Activated CD8-positive, alpha-beta memory T cell treated with anti-CD3 and anti-CD28 coated beads, Interleukin-2, amount 50 U/mL, for 24 hours (primary cell): ENCODE measurements around the gene FMNL2.
"Not testable (repeated sequence)": the region's sequence is repeated elsewhere in the genome, so short reads cannot be mapped to it uniquely, and the experiment has no call there.

Source experiments
- DNase-seq: peaks from one replicate; pipeline ENCODE4 v3.0.0-alpha.2; 2020; ENCODE audit errors: extremely low read depth

Gene FMNL2

DNA sequence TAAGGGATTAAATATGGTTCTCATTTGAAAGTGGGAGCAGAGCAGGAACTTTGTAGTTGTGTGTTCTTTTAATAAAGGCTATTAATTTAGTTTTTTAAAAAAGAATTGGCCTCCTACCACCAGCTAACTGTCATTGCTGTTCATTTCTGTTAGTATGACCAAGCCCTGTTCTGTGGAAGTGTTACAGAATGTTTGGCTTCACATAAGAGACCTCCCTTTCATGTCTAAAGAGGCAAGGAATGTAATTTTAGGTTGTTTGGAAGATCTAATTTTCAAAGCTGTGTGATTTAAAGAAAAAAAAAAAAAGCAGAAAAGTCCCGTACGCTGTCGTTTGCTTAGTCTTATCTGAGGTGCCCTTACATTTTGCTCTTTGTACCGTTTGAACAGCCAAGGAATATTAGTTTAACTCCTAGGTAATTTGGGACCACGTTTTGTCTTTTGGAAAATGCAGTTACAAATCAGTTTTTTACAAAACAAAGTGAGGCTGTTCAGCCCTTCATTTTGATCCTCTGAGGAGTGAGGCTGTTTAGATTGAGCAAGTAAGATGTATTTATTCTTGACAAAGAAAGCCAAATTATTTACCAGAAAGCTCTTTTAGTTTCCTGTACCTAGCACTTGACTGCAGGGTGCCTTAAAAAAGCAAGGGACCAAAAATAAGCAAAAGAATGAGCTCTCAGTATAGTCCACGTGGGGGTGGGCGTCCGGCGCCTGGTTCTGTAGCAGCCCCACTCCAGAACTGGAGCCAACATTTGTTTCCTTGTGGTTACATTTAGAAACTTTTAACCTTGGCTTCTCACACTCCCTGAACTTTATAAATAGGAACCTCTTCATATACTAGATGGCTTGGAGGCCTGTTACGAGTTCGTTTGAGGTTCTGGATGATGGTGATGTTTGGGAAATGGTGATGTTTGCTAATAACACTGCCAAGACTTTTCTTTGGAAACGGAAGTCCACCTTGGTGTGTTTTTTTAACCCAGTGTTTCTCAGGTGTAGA, 136.2 kb downstream of the FMNL2 start:
- no peak for DNase-seq

DNA sequence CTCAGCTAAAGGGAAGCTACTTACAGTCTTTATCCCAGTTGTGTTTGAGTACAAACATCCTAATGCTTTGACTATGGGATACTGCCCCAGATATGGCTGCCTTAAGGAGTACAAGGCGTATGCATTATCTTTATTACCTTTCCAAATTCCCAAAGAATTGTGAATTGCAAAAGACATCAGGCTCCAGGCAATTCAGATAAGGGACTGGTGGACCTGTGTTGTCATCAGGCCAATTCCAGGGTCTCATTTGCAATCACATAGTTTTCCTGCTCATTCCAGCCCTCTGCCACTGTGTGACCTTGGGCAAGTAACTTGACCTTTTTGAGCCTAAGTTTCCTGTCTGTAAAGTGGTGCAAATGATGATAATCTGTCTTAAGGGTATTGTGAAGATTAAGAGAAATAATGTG, 137.5 kb downstream of the FMNL2 start:
- no peak for DNase-seq

DNA sequence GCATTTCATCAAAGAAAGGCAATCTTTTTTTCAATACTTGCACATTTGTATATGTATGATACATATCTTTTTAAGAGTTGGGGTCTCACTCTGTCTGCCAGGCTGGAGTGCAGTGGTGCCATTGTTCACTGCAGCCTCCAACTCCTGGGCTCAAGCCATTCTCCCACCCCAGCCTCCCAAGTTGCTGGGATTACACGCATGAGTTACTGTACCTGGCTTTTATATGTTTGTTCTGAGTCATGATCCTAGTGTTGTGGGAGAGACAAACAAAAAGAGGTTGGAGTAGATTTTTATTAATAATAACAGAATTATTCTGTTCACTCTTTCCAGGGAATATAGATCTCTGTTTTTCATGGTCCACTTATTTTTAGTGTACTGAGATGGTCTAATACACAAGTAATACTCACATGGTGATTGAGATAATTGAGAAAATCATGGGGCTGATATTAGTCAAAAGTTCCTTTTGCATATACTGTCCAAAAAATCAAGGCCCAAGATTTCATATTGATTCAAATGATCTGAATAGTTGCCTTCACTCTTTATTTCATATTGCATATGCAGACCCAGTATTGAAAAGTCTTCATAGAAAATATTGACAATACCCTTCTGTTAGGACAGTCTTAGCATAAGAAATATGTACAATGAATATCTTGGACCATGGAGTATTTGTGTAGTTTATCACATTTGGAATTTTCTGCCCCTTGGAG, 138.3 kb downstream of the FMNL2 start:
- DNase-seq: no peak

DNA sequence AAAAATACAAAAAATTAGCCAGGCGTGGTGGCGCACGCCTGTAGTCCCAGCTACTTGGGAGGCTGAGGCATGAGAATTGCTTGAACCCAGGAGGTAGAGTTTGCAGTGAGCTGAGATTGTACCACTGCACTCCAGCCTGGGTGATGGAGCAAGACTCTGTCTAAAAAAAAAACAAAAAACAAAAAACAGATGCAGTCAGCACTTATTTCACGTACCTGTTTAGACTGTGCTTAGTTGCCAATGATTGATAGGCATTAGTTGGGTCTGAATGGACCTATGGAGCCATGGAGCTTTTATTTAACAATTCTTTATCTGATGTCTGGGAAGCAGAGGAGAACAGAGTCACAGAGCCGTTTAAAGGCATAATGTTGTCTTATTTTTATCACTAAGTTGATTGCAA, 139.5 kb downstream of the FMNL2 start:
- not testable (repeated sequence) for DNase-seq

DNA sequence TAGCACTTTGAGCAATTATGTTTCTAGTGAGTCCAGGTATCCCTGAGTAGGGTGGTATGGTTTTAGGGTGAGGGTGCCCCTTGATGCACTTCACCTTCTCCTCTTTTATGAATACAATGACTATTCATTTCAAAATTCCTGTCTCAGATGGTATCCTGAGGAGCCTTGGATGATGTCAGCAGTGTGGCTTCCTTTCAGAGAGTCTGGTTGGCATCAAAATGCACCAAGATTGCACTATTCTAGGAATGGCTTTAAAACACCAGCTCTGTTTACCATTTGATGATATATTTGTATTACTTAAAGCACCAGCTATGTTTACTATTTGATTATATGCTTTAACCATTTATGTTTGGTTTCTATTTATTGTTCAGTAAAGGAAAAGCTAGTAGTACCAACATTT, 141.0 kb downstream of the FMNL2 start:
- no peak for DNase-seq

DNA sequence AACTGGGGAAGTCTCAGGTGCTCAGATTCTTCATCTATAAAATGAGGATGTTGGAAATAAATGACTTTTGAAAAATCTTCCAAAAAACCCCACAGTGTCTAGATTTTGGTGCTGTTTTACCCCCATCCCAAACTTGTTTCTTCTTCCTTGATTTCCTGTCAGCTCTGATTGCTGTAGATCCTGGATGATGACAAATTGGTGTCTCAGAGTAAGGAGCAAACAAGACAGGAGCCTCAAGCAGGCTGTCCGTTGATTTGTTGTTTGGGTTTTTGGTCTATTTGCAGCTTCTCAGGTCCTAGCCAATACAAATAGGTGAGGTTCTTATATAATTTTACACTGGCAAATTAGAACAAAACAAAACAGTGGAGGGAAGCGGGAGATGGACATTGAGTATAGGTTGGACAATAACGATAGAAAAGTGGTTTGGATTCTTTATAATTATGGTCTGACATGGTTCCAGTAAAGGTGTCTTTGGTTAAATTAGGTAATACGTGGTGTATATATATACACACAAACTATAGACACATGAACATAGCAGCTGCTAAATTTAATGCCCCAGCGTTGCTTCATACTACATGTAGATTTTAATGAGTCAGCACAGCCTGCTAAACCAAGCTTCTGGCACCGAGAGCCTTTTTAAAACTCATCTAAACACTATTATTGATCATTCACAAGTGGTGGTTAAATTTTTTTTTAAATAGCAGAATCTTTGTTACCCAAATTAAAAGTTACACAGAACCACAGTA, 142.5 kb downstream of the FMNL2 start:
- no peak for DNase-seq

DNA sequence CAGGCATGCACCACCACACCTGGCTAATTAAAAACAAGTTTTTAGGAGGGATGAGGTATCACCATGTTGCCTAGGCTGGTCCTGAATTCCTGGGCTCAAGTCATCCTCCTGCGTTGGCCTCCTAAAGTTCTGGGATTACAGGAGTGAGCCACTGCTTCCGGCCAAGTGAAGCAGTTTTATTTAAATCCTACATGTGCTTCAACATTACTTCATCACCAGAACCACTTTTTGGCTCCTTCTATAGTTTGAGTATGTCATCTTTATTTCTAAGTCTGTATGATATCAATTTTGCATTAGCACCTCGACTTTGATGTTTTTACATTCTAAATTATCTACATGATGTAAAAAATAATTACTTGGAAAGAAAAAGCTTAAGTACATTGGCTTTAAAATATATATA, 144.3 kb downstream of the FMNL2 start:
- no peak for DNase-seq

DNA sequence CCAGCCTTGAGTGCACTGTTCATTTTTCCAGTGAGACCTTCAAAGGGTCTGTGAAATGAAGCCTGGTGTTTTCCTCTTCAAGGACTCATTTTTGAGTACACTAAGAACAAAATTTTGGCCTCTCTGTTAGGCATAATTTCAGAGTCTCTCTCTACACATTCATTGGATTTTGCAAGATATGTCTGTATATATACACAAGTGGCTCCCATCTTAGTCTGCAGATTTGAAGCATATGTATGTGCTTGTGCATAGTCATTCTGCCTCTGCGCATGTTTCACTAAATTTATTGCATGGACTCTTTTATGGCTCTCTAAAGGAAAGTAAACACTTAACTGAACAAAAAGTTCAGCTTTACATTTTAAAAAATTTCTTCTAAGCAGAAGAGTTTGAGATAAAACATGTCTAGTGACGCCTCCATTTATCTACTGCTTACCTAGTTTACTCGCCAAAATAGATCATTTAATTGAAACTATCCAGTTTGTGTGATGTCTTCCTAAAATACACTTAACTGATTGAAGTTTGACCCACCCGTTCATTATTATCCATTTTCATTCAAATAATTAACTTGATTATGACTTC, 145.9 kb downstream of the FMNL2 start:
- no peak for DNase-seq

DNA sequence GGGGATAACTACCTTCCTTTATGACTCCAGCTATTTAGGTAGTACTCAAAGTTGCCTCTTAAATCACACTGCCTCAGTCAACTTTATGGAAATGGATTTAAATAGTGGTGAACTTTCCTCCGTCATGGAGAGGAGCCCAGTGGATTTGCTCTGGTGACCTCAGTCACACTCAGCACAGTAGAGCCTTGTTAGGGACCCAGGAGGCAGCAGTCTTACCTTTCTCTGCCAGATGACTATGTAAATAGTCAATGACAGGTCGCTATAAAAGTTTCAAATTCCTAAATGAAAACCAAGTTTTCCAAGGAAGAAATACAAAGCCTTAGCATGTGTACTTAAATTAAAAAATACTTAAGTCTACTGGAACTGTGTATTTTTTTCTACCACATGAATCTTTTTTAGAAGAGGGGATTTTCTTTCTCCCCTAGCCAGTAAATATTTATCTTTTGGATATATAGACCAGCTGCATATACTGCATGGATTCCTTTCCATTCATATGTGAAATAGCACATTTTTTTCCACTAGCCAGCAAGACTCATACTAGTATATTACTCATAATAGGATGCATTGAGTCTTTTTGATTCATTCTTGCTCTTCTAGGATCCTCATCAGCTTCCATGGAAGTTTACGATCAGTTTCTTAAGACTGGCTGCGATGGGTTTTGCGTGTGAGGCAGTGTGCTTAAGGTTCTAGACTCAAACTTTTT, 147.1 kb downstream of the FMNL2 start:
- DNase-seq: no peak

DNA sequence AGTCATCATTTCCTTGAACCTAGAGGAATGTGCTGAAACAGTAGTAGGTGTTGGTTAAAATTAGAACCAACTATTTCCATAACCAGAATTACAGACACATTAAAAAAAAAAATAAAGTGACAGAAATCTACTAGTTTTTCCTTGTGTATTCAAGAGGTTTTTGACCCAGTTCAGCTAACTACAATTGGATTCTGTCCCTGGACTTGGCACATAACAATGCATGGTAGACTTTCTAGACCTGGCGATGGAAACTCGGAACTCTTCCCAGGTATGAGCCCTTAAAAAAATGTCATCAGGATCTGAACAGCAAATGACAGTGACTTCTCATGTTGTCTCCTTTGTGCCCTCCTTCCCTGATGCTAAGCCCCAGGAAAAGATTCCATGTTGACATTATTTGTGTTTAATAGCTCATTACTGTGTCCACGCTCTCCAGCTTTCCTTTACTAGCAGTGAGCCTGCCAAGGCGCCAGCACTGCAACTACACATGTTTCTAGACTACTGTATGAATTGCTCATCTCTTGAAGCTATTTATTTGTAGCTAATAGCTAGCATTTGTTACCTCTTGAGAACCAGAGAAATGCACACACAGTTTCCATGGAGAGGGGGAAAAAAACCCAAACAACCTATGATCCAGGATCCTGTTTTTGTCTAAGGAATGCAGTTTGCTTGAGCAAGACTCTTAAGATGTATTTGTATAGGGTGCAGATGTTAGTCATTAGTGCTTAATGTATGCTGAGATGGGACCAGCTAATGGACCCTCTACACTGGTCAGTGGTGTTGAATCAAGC, 148.5 kb downstream of the FMNL2 start:
- DNase-seq: no peak

DNA sequence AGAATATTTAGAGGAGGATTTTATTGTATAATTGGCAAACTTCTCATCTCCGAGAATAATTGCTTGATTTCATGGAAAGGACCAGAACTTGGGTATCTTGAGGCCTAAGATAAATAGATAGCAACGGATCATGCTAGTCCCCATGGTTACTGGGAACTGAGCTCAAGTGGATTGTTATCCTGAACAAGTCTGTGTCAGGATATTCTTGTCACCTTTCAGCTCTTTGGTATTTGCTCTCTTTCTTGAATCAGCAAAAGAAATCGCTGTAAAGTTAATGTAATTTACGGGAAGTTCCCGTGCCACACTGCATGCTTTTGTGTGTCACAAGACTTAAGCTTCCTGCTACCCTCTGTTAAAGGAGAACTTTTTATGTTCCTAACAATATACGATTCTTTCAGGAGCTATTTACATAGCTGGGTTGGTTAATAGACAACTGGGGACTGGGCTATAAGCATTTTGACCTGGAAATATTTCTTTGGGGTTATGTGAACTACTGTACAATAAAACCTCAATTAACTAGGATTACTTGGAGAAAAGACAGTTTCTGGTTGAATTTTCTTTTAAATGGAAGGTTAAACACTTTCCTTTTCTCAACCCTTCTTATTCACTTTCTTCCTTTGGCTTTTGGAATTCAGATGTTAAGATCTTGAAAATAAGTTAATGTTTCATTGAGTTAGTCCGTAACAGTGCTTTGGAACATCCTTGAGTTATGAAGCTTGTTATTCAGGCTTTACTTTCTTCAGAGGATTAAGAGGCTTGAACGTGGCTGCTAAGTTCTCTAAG, 151.2 kb downstream of the FMNL2 start:
- DNase-seq: no peak

DNA sequence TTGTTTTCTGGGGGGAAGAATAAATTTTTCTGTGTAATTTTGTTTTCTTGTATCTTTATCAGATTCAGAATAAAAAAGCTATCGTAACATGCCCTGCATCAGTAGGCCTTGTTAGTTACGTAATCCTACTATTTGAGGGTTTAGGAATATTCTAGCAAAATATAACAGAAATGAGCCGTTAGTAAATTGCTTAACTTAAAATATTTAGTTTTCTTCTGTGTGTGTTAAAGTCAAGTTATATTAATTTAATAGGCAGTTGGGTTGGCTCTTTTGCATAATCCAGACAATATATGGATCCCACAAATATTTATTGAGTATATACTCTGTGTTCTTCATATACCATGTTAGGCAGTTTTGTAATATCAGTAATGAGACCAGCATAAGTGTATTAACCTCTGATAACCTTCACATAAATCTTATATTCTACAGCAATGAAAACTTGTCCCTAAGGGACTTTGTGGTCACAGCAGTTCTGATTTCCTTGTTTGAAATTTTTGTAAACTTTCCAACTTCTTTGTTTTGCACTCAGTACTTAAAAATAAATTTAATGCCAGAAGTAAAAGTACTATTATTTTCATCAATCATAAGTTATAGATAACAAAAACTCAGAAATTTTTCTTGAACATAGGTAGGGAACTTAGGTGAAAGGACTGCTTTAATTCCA, 151.9 kb downstream of the FMNL2 start:
- no peak for DNase-seq

DNA sequence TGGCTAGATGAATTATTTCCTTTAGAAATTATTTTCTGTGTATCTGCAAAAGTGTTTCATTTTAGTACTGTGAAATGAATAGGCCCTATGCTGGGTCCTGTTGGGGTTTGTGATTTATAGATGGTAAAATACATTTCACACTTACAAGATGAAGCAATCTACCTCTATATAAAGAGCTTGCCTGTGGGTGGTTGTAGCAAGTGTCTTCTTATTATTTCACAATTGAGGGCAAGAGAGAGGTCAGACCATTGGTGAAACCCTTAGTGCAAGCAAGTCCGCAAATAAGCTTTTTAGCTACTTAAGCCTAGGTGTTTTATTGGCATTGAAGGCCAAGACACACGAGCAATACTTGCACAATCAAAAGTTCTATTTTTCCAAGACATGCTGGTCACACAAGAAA, 153.1 kb downstream of the FMNL2 start:
- DNase-seq: no peak

DNA sequence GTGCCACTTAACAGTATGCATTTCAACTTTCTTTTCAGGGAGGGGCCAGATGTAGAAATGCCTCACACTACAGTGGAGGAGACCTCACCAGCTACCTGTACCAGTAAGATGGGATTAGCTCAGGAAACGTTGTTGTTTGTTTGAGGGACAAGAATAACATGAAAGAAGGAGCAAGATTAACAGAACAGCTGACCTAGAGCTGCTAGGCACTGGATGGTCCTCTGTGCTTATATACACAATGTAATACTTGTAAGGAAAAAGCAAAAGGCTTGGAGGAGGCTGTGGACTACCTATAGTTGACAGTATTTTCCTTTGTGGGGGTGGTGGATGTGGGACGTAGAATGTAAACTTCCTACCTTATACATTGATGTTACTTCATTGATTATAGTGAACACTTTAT, 154.4 kb downstream of the FMNL2 start:
- DNase-seq: no peak

DNA sequence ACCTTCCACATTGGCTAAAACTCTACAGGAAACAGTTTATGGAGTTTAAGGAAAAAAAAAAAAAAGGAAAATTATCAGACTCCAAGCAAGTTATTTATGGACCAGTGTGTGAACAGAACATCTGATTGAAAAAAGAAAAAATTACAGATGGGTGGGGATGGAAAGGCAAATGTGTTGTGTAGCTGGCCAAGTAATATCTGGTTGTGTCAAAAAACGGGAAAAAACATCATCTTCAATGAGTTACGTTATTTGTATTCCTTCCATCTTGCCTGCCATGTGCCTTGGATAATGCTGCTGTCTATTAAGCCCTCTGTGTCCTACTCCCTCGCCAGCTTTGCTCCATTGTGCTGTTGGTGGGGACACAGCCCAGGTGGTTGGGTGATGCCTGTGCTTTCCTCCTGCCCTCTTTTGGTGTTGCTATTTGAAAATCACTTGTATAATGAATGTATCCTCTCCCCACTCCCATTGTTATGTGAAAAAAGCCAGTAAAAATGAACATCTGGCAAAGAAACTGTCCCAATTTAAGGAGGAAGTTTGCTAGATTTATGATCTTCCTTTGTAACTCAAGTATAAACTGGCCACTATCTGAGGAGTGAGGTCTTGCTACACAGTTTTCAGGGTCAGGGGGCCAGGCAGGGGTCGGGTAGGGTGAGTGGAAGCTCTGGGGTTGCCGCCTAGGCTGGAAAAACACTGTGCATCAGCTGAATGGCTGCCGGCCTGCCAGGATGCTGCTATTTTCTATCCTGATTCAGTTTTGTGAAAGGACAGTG, 155.9 kb downstream of the FMNL2 start:
- DNase-seq: no peak

DNA sequence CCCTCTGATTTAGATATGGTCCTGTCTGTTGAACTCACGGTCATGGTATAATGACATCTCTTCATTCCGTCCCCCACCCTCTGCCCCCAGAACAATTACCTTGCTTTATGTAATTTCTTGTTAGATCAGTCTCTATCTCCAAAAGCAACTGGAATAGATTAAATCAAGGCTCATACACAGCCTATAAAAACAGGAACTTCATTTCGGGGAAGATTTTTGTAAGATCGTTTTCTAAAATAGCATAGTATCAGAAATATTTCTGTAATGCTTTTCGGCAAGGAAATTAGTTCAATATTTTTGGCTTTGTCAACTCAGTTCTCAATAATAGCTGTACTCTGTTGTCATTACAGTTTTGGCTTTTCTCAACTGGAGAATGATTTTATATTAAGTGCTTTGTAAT, 157.2 kb downstream of the FMNL2 start:
- DNase-seq: no peak

DNA sequence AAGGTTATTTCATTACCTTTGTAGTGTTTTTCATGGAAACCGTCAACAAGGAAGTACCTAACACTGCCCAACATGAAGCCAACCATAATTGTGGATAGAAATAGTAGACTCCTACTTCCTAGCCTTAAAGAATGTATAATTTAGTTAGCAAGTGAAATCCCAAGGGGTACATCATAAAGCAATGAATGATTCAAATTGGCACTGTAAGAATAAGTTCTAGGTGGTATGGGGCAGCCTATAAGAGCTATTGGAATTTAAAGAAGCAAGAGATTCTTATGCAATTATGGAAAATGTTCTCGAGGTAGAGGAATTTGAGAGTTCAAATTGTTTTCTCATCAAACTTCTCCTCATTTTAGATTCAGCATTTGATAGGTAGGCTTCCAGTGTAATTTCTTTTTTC, 157.9 kb downstream of the FMNL2 start:
- DNase-seq: no peak

DNA sequence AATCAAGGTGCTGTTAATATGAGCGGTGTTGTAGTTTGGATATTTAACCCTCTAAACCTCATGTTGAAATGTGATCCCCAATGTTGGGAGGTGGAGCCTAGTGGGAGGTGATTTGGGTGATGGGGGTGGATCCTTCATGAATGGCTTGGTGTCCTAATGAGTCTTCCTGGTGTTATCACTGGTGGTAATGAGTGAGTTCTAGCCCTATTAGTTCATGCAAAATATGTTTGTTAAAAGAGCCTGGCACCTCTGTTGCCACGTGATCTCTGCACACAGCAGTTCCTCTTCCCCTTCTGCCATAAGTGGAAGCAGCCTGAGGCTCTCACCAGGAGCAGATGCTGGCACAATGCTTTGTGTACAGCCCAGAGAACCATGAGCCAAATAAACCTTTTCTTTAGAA, 158.4 kb downstream of the FMNL2 start:
- DNase-seq: no peak
